Choroid plexus epithelial cell (primary cell): Measurements from ENCODE around the gene CACNA2D3.

Experiments
- DNase-seq: peaks from one replicate; pipeline ENCODE4 v3.0.0-alpha.2; 2010; ENCODE audit warnings: low read depth
- H3K4me3 ChIP-seq: 2 replicates; pipeline ENCODE4 v1.5.1; 2011; ENCODE audit warnings: low read depth, mild to moderate bottlenecking, control low read depth, low read length, moderate library complexity
- CTCF ChIP-seq: conservative IDR thresholded peaks from 2 replicates; pipeline ENCODE4 v1.5.1; 2011; ENCODE audit warnings: low read depth, mild to moderate bottlenecking, control low read depth, inconsistent platforms, low read length, moderate library complexity

Gene CACNA2D3

GRCh38 chr3:54484334-54484733 lies 362.0 kb downstream of the CACNA2D3 start:
- H3K4me3 ChIP-seq: no peak overlapping the region
- DNase-seq: no peak
- no peak for TF ChIP-seq CTCF

GRCh38 chr3:54486317-54486716 lies 364.0 kb downstream of the CACNA2D3 start:
- DNase-seq: no peak
- no peak overlapping the region for H3K4me3 ChIP-seq
- no peak for TF ChIP-seq CTCF

- TF ChIP-seq CTCF: no peak
- H3K4me3 ChIP-seq: no peak overlapping the region
- no peak for DNase-seq
Measured at GRCh38 chr3:54488297-54488696, 365.9 kb downstream of the CACNA2D3 start.

DNA sequence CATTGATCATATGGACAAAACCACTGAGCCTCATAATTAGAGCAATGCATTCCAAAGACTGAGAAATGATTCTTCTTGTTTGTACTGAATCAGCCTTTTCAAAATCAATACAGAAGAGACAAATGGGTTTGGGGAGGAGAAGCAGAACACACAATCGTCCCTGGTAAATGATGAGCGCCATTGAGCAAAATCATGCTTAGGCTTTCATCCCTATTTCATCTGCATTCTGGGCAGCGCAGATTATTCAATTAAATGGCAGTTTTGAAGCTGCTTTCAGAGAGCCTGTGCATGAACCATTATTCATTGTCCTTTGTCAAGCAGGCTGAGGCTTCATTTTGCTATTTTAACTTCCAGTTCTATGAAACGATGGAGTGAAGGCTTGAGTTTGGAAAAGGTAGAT lies 371.9 kb downstream of the CACNA2D3 start:
- no peak for DNase-seq
- H3K4me3 ChIP-seq: no peak overlapping the region
- no peak for TF ChIP-seq CTCF

DNA sequence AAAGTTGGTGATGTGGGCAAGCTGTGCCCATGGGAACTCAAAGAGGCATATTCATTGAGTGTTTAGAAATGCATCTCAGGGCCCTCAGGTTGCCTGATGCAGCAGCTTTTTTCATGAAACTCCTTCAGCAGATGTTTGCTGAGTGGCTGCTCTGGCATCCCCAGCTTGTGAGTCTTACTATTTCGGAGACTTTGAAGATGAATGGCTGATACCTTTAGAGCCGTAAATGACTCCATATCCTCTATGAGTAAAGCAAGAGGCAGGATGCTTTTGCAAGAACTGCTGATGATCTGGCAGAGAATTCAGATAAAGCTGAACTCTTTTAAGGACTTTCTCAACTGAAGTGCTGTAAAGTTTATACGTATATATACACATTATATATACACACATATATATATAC lies 384.3 kb downstream of the CACNA2D3 start:
- no peak for DNase-seq
- no peak overlapping the region for H3K4me3 ChIP-seq
- TF ChIP-seq CTCF: no peak

- H3K4me3 ChIP-seq: no peak overlapping the region
- TF ChIP-seq CTCF: no peak
- DNase-seq: no peak
Measured at GRCh38 chr3:54507876-54508460, 385.6 kb downstream of the CACNA2D3 start.

DNA sequence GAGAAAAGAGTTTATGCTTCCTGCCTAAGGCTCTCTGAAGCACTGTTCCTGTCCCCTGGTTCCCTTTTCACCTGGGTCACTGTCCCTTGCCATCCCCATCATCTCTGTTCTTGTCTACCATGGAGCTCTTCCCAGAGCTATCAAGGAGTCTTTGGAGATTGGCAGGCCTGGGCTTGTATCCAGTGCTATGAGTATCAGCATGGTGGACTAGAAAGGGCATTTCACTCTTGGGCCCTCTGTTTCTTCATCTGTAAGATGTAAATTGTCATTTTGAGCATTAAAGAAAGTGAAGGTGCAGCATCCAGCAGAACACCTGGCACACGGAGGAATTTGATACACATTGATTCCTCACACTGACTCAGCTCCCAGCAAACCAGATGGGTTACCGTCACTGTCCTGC lies 388.2 kb downstream of the CACNA2D3 start:
- TF ChIP-seq CTCF: no peak
- no peak for DNase-seq
- H3K4me3 ChIP-seq: no peak overlapping the region
